SK-N-SH (cell line): ENCODE data around the gene UCK2.

Experiments used
- CTCF ChIP-seq: fragments of 200-600 bp; sonication (generic); IDR thresholded peaks from 2 replicates; pipeline ENCODE4 v1.6.1; 2017; ENCODE audit warnings: antibody characterized with exemption, mild to moderate bottlenecking, moderate library complexity
- POLR2AphosphoS5 ChIP-seq: IDR thresholded peaks from 2 replicates; pipeline ENCODE4 v1.6.1; 2012; ENCODE audit warnings: low read depth, low read length
- SMC3 ChIP-seq: IDR thresholded peaks from 2 replicates; pipeline ENCODE4 v1.6.1; 2012; ENCODE audit warnings: low read depth, low read length, improper control_type of control experiment

GRCh38 chr1:165911609-165912281 is 84.3 kb downstream of the UCK2 start:
- TF ChIP-seq POLR2AphosphoS5 (no peak), SMC3 (no peak), CTCF (no peak)
